T-helper 1 cell treated with Interleukin-12 subunit alpha and Interleukin-12 subunit beta and Interleukin-4 antibody, amounts not matched to agents 30 ng/mL and 1 ng/mL, for 36 hours (primary cell): Measurements from ENCODE around the gene TMEM182. TPM values are rescaled to one million over a fixed set of nuclear protein-coding genes. Genes with fewer than 3 reads are reported as not detected.

Experiments
- intact Hi-C: fragments of 100-400 bp; cut with micrococcal nuclease; formaldehyde crosslinking; loops from one replicate; pipeline ENCODE4 v1.15.1; 2024
- total RNA-seq: library from RNA; stranded (reverse); gene quantifications from 2 replicates; pipeline ENCODE4 v1.2.3, GENCODE V29; 2022

Gene TMEM182
- total RNA-seq, 1 donor from 2014 or later: 2.2 TPM

- intact Hi-C loops: no loop called here
Measured at GRCh38 chr2:102852867-102853266, 91.0 kb downstream of the TMEM182 start.

Other genes starting within 250 kb of the TMEM182 start
- not detected in 2 replicates for gene SLC9A2, start 142.5 kb upstream of the TMEM182 start, total RNA-seq